Mesenteric fat pad (tissue), 1 donor: ENCODE data around the gene SLITRK6. TPM values are rescaled to one million over a fixed set of nuclear protein-coding genes. Genes with fewer than 3 reads are reported as not detected.
"Not testable (repeated sequence)": the region's sequence is repeated elsewhere in the genome, so short reads cannot be mapped to it uniquely, and the experiment has no call there.

Source experiments
- DNase-seq: peaks from one replicate; pipeline ENCODE4 v3.0.0-alpha.2; 2020; ENCODE audit warnings: low spot score
- long read RNA-seq: library from polyadenylated mRNA; unstranded; transcript quantifications from one replicate; pipeline ENCODE4 v2.0.0, GENCODE V29; 2020
- total RNA-seq: library from RNA; stranded (reverse); fragmentation: NEBNext Ultra II Directional; extraction: Animal tissue kit (Norgen Biotek cat#: 25700); gene quantifications from one replicate; pipeline ENCODE4 v1.2.1, GENCODE V29; 2021
- donor health status: DM: yes; HTN: yes; CAD: no.

The SLITRK6 gene
- not detected for total RNA-seq
- long read RNA-seq, partial matches to known transcripts: 0 of 2 reads
- long read RNA-seq, other reads (novel, unspliced or antisense): 2 of 2 reads

- DNase-seq: no peak
These were observed at the start of gene SLITRK6 for GRCh38 chr13:85799097-85799582. Gene SLITRK6, minus strand, starts transcription at chr13:85799419. Its CDS starts 2,911 bp downstream, at chr13:85796508.

DNA sequence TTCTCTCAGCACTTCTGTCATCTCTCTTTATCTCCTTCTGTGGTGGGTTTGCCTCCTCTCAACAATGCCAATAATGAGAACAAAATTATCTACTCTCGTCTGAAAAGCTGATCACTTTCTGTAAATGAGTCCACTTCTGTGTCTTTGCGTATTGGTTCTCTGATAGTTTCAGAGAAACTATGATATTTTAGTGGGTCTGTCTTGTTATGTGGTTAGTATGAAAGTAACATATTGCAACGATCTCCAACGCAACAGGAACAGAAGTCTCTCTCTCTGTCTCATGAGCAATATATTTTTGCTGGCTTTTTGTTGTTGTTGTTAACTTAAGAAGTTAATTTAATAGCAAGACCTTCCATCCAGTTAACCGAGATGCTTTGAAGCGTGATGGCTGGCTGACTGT is 47.8 kb upstream of the SLITRK6 start:
- no peak for DNase-seq

DNA sequence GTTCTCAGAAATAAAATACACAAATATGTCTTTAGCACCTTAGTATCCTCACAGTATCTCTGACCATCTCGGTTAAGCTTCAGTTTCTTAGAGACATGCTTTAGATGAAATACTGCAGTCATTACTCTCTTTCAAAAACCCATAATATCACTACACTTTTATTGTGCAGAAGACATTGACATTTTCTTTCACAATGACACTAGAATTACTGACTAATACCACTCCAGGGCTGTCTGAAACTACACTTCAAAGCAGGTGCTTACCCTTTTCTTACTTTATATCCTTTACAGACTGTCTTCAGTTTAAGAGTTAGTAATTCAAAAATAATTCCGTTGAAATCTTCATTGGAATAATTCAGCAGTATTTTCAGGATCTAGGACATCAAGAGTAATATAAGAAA is 42.2 kb upstream of the SLITRK6 start:
- DNase-seq: no peak

DNA sequence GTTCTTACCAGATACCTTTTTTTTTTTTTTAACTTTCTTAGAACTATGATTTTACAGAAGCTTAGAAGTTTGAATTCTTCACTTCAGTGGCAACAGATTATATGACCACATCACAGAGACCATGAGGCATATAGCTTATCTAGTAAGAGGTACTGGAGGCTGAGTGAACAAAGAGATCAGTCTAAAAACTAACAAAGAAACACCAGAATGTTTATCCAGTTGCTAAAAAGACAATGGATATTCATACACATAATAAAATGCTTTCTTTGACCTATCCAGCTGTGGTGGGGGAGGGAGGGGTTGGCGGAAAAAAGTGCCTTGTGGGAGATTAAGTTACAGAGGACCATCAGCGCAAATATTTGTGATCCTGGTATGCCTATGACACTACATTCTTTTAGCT is 34.7 kb upstream of the SLITRK6 start:
- DNase-seq: no peak

- DNase-seq: no peak
These were observed 29.0 kb upstream of the SLITRK6 start for GRCh38 chr13:85828094-85828684.

DNA sequence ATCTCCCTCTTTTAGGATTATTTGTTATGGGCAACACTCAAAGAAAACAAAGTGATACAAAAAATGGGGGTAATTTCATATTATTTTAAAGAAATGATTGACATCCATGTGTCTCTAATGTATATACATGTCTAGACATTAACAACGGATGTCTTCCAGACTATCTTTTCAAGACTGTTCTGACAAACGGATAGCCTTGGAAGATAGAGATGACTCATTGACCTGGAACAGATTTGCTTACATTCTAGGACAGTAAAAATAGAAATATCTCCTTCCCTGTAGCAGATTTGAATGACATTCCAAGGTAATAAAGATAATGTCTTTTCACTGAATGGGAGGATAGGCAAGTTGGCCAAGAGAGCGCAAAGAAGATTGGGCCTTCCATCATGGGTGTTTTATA is 26.2 kb upstream of the SLITRK6 start:
- no peak for DNase-seq

GRCh38 chr13:85823832-85824231 is 24.6 kb upstream of the SLITRK6 start:
- DNase-seq: no peak

DNA sequence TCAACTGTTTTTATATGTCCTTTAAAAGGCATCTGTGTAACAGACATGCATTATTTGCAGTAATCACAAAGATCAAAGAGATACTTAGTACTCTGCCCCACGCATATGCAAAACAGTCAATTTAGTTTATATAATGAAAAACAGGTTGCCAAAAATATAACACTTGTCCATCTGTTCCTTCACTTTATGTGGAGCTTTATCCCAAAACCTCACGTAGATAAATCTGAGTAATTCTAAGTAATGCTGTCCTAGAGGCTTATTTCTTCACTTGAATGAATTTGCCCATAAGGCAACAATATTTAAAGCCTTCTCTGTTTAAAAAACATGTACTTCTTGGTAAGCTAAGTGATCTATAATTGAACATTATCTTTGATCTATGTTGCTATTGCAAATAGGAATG is 20.3 kb upstream of the SLITRK6 start:
- no peak for DNase-seq

- DNase-seq: no peak
These were observed 17.2 kb upstream of the SLITRK6 start for GRCh38 chr13:85816413-85816812.

- no peak for DNase-seq
These were observed 13.1 kb upstream of the SLITRK6 start for GRCh38 chr13:85812282-85812681.

DNA sequence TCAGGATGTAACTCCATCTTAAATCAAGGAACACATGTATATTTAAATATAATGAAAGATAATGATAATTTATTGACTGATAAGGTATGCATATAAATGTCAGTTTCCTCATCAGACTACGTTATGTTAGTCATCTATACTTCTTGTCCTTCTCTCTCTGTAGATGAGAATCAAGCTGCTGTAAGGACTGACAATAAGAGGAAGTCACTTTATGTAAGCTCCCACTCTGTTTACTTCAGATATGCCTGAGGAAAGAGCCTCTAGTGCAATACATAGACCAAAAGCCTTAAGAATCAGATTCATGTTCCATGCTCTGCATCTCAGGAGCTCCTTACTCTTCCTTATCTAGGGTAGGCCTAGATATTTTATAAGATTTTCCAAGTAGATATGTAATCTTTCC is 9.6 kb upstream of the SLITRK6 start:
- DNase-seq: no peak

DNA sequence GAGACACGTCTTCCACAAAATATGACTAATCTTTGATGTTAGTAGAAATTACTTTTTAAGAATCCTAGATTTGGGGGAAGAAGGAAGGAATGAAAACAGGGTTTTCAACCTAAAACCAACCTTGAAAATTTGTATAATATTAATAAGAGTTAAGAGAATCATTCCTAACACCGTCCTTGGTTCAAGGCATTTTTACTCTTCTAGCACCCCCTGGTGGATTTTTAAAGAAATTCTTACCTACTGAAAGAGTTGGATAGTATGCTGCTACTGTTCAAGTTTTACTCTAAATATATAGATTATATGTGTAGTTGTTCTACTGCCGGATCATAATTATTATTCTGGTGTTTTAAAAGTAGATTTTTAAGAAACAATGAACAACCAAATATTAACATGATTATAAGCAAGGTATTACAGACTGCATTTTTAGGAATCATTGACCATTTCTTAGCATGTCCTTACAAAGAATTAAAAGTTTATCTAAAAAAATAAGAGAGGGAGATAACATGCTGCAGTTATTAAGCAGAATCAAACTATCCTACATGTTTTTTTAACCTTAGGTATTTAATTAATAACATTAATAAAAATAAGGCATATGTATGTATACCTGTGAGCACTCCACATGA is 7.4 kb upstream of the SLITRK6 start:
- DNase-seq: no peak

DNA sequence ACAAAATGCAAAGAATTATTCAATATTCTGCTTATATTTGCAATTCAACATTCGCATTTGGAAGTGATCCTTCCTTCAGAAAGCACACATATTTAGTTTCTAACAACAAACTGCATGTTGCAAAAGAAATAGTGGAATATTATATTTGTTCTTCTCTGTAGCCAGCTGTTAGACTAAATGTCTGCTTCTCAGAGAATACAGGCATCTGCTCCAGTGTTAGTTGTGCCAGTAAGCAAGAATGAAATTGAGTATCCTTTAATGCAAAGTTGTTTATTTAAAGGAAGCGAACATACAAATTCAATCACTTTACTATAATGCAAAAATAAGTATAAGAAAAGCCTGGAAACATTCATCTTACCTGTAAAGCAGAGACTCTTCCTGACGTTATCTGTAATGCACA is 663 bp downstream of the SLITRK6 start:
- no peak for DNase-seq

DNA sequence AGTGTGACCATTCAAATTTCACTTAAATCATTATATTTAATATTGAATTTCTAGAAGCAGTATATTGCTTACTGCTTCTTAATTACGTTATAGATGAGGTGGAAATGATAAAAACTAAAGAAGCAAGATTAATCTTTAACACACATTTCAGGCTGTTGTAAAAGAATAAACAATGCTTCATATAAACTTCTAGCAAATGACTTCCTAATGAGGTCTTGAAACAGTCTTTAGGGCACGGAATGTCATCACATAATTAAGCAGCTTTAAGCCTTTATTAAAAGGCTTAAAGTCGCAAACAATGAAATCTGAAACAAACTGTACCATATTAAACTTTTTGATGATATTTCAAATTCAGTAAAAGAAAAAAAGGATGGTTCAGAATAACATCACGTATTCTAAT is 1.9 kb downstream of the SLITRK6 start:
- no peak for DNase-seq

GRCh38 chr13:85785205-85785604 is 14.0 kb downstream of the SLITRK6 start:
- DNase-seq: no peak

GRCh38 chr13:85772367-85772766 is 26.9 kb downstream of the SLITRK6 start:
- no peak for DNase-seq

DNA sequence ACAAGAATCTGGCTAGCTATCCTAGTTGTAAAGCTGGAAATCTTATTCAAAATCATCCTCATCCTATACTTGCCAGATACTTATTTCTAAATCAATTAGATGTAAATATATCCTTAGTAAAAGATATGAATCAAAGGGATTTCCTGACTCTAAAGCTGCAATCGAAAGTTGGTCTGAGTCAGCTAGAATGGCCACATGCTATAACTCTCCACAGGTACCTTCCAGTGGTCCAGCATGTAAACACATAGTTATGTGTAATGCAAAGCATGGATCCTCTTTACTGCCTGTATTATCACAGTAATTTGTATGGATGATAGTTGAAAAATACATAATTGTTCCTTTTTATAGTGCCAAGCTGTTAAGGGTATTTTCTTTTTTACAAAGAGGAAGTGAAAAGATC is 27.4 kb downstream of the SLITRK6 start:
- DNase-seq: no peak

- no peak for DNase-seq
These were observed 30.3 kb downstream of the SLITRK6 start for GRCh38 chr13:85768946-85769345.

- no peak for DNase-seq
These were observed 44.1 kb downstream of the SLITRK6 start for GRCh38 chr13:85755123-85755522.

DNA sequence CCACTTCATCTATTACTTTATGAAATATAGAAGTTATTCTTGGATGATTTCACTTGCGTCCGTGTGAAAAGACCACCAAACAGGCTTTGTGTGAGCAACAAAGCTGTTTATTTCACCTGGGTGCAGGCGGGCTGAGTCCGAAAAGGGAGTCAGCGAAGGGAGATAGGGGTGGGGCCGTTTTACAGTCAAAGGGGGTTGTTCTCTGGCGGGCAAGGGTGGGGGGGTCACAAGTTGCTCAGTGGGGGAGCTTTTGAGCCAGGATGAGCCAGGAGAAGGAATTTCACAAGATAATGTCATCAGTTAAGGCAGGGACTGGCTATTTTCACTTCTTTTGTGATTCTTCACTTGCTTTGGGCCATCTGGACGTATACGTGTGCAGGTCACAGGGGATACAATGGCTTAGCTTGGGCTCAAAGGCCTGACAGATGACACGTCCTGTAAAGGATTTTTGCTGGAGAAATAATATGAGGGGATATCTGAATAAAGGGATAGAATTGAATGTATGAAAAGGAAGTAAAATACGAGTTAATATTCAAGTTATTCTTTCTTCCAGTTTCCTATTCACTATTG is 55.9 kb downstream of the SLITRK6 start:
- DNase-seq: not testable (repeated sequence)
